Stimulated activated naive CD8-positive, alpha-beta T cell treated with anti-CD3 and anti-CD28 coated beads, Interleukin-15, amount 100 ng/mL, for 72 hours (primary cell): ENCODE results near the gene LDLRAD4.
A peak's percentile ranks its signal among the peaks of the same experiment; 100 is the strongest.

Experiments
- ATAC-seq: fragments of 150-1000 bp; cut with Tn5 transposase; 2 replicates; pipeline ENCODE4 v1.10.0; 2021; ENCODE audit warnings: mild to moderate bottlenecking, moderate library complexity
- DNase-seq, 2 donors: peaks; one replicate each; pipeline ENCODE4 v3.0.0; 2021 to 2022
- H3K27ac Mint-ChIP-seq, 2 donors: one replicate each; pipeline ENCODE4 v1.8.0; 2022; ENCODE audit warnings: mild to moderate bottlenecking in 2 of 2, mixed read lengths in 2 of 2, moderate library complexity in 2 of 2
- H3K27me3 Mint-ChIP-seq: one replicate; pipeline ENCODE4 v1.8.0; 2022; ENCODE audit warnings: mixed read lengths
- H3K4me1 Mint-ChIP-seq: one replicate; pipeline ENCODE4 v1.8.0; 2022; ENCODE audit warnings: mild to moderate bottlenecking, mixed read lengths
- H3K4me3 Mint-ChIP-seq, 2 donors: one replicate each; pipeline ENCODE4 v1.8.0; 2022; ENCODE audit warnings: mild to moderate bottlenecking in 2 of 2, mixed read lengths in 2 of 2, moderate library complexity in 1 of 2
- H3K9me3 Mint-ChIP-seq, 2 donors: one replicate each; pipeline ENCODE4 v1.8.0; 2022; ENCODE audit warnings: mixed read lengths in 2 of 2

Gene LDLRAD4

DNA sequence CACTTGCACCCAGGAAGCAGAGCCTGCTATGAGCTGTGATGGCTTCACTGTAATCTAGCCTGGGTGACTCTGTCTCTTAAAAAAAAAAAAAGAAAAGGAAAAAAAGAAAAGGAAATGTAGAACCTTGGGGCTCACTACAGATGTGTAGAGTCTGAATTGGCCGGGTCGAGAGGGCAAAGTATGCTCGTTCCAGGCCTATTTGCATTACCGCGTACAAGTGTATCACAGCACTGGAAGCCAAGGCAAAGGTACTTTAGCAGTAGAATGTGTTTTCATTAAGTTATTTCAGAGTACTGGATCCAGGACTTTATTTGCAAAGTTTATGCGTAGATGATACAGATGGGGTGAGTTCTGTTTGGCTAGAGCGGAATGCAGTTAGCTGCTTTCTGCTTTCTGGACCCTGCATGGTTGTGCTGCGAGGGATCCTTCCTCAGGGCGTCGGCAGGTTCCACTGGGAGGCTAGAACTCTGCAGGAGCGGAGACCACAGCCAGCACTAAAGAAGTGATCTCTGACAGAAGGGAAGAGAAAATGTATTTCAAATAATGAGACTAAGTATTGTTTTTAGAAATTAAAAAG, 51.8 kb downstream of the LDLRAD4 start:
- no peak overlapping the region for H3K27ac Mint-ChIP-seq
- ATAC-seq, result no peak
- no peaks in the 10 kb centered on the region for H3K27me3 Mint-ChIP-seq
- H3K4me1 Mint-ChIP-seq, result peaks cover 87% of the 10 kb centered on the region
- no peak for DNase-seq
- H3K9me3 Mint-ChIP-seq, result no peaks in the 10 kb centered on the region
- H3K4me3 Mint-ChIP-seq, result no peak overlapping the region

DNA sequence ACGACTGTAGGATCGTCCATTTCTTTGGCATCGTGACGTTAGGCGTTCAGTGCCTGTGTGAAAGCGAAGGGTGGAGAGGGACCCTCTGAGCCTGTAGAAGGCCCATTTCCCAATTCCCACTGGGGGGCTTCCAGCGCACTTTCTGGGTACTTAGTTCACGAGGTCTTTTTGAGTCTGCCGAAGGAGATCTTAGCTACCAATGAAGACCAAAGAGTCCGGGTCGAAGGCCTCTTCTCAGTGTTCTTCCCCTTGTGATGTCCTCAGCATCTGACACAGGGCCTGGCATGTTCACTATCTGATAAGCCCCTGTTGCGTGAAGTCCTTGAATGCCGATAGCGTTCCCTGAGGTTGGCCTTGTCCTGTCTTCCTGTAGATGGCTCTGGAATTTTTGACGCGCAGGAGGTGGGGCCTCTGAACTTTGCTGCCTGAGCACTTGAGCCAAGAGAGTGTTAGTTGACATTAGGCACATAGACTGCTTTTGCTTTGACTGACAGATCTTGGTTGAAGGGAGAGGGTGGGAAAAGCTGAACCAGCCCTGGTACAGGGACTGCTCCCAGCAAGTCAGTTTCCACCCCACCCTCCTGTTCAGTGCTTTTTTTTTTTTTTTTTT, 52.8 kb downstream of the LDLRAD4 start:
- Mint-ChIP-seq H3K27me3 (no peaks in the 10 kb centered on the region), H3K4me3 (no peak overlapping the region), H3K4me1 (peaks cover 87% of the 10 kb centered on the region), H3K27ac (no peak overlapping the region), H3K9me3 (no peaks in the 10 kb centered on the region)
- ATAC-seq, result no peak
- DNase-seq, result peak in 1 of 2 donors; percentile 2

DNA sequence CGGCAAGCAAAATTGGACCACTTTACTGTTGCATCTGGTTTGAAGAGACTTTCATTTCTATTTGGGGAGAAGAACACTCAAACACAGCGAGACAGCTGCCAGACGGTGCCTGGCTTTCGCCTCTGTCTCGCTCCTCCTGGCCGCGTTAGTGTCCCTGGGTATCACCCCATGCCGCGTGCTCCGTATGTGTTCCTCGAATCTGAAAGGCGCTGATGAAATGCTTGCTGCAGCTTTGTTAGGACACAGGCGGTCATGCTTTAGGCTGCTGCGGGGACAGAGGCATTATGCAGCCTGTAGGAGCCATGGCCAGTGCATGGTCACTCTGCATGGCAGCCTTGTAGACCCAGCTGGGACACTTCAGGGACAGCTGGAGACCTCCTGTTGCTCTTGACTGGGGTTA, 53.9 kb downstream of the LDLRAD4 start:
- Mint-ChIP-seq H3K9me3 (no peaks in the 10 kb centered on the region), H3K27ac (no peak overlapping the region), H3K4me1 (peaks cover 87% of the 10 kb centered on the region), H3K27me3 (no peaks in the 10 kb centered on the region), H3K4me3 (peak overlapping the region in 1 of 2 donors; percentile 20)
- no peak for DNase-seq
- no peak for ATAC-seq

DNA sequence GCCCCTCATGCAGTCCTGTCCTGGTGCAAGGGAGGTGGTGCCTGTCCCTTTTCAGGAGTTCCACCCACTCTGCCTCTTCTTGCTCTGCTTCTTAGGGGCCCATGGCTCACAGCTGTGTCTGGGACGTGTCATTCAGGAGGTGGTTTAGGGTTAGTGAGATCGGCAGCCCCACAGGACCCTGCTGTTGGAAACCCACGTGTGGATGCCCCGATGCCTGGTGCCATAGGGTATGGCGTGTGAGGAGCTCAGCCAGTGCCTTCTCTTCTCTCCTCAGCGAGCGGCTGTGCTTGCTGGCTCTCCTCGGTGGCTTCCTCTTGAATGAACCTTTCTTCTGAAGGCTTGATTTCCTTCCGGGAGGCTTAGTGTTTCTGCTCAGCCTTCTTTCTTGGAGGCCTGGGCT, 55.2 kb downstream of the LDLRAD4 start:
- H3K4me3 Mint-ChIP-seq, result peak overlapping the region; percentile 71 to 84
- no peaks in the 10 kb centered on the region for H3K27me3 Mint-ChIP-seq
- H3K27ac Mint-ChIP-seq, result peak overlapping the region; percentile 75 to 81
- DNase-seq, result peak in 1 of 2 donors; percentile 31
- peaks cover 87% of the 10 kb centered on the region for H3K4me1 Mint-ChIP-seq
- peak; percentile 59 for ATAC-seq
- peaks cover 0 to 6% of the 10 kb centered on the region in 2 donors for H3K9me3 Mint-ChIP-seq

DNA sequence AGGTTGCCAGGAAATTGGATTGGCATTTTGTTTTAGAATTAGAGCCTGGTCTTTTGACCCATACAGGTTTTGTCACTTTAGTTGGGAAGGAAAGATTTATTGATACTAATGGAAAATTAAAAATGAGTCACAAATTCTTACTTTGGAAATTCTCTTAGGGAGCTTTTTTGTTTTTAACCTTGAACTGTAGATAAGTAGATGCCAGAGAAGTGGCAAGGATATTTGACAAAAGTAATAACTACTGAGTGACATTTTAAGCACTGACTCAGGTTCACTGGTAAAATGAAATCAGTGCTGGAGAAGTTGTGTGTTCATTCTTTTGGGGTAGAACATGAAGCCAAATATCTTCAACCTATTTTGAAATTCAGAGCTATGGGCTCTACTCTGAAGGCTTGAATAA, 56.5 kb downstream of the LDLRAD4 start:
- Mint-ChIP-seq H3K4me3 (peak overlapping the region in 1 of 2 donors; percentile 3), H3K9me3 (peaks cover 0 to 8% of the 10 kb centered on the region in 2 donors), H3K4me1 (peaks cover 87% of the 10 kb centered on the region), H3K27ac (no peak overlapping the region), H3K27me3 (no peaks in the 10 kb centered on the region)
- no peak for ATAC-seq
- DNase-seq, result no peak

DNA sequence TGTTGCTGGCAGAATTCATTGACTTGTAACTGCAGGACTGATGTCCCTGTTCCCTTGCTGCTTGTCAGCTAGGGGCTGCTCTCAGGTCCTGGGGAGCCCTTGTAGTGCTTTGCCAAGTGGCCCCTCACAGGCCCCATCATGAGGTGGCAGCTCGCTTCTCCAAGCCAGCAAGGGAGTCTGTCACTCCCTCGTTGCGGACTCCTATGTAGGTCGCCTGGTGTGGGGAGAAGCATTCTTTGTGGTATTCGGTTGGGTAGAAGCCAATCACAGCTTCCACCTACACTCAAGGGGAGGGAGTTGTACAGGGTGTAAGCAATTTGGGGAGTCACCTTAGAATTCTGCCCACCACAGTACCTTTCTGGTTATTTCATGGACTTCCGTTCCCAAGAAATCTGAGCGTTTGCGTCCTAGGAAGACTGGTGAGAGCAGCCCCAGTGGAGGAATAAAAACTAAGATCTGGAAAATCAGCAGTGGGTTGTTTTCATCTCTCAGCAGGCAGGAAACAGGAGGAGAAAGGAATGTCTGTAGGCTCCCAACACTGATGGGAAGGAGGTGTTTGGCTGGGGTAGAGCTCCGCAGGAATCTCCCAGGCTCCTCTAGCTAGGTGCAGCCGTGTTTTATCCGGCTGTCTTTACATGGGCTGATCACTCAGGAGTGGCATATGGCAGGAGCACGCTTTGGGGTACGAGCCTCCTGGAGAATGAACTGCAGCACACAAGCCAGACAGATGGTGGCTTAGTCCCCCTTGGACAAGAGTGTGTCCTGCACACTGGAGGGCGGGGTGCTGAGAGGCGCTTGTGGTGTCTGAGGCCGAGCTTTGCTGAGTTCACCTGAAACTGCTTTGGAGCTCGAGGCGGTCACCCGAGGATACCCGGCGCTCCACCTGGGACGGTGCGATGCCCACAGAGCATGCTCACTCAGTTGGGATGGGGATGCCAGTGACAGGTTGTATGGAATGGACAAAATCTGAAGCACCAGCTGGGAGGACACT, 58.3 kb downstream of the LDLRAD4 start:
- Mint-ChIP-seq H3K4me1 (peaks cover 99% of the 10 kb centered on the region), H3K27ac (peak overlapping the region; percentile 5 to 17), H3K4me3 (peak overlapping the region; percentile 61 to 65), H3K27me3 (no peaks in the 10 kb centered on the region), H3K9me3 (peaks cover under 1 to 10% of the 10 kb centered on the region in 2 donors)
- ATAC-seq, result peak; percentile 68
- peak in 1 of 2 donors; percentile 43 for DNase-seq

DNA sequence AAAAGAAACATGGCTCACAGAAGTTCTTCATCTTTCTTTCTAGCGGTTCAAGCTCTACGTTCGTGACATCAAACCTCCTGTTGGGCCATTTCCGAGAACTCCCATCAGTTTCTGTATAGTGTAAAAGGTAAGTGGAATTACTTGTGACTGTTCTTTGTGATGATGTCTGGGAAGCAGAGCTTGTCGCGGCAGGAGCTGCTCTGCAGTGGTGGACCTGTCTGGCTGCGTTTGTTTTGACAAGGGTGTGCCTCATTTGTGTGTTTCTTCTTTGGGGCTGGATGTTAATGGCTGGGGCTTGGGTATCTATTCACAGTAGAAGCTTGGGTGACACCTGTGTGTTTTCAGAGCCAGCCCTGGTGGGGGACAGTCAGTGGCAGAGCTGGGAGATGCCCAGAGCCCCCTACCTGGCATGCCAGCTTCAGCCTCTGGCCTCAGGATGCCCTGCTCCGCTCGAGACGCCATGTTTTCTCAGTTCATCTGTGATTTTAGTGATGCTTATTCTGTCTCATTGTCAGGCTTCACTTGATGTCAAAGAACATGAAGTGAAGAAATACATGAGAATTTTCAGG, 59.6 kb downstream of the LDLRAD4 start:
- peaks cover 5 to 13% of the 10 kb centered on the region in 2 donors for H3K9me3 Mint-ChIP-seq
- DNase-seq (no peak), ATAC-seq (no peak)
- peaks cover 100% of the 10 kb centered on the region for H3K4me1 Mint-ChIP-seq
- peak overlapping the region; percentile 76 to 80 for H3K4me3 Mint-ChIP-seq
- peak overlapping the region; percentile 84 to 94 for H3K27ac Mint-ChIP-seq
- H3K27me3 Mint-ChIP-seq, result no peaks in the 10 kb centered on the region

DNA sequence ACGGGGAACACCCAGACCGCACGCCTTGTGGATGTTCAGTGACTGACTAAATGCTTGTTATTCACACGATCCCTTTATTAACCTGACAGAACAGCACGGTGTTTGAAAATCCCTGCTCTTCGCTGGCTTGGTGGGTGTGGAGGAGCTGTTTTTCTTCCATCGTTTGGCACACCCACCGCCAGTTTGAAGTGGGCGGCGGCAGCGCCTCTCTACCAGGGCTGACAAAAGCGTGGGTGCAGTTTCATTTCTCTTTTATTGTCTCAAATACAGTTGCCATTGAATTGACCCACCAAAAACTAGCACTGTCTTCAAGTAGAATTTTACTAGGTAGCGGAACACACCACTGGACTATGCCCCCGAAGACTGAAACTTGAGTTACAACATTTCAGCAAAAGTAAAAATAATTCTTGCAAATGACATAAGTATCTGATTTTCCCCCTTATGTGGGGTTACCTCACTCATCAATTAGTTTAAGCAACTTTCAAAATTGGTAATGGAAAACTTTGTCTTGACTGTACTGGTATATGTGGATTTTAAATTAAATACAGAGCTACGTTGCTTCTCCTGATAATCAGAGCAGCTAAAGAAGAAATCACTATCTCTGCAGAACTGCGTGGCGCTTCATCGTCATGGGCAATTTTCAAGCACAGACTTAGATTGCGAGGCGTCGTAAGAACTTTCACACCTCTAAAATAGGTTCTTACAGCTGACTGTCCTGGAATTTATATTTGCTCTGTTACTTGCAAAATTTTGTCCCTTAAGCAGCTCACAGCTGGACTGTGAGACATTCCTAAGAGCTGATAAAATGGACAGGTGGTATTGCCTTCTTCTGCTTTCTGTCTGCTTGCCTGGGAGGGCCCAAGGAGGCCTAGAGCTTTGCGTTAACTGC, 60.9 kb downstream of the LDLRAD4 start:
- Mint-ChIP-seq H3K27me3 (no peaks in the 10 kb centered on the region), H3K9me3 (peaks cover 5 to 13% of the 10 kb centered on the region in 2 donors), H3K4me3 (peak overlapping the region; percentile 76 to 80), H3K4me1 (peaks cover 100% of the 10 kb centered on the region), H3K27ac (peak overlapping the region; percentile 87)
- ATAC-seq, result peak; percentile 73
- DNase-seq, result peak; percentile 39 to 68

DNA sequence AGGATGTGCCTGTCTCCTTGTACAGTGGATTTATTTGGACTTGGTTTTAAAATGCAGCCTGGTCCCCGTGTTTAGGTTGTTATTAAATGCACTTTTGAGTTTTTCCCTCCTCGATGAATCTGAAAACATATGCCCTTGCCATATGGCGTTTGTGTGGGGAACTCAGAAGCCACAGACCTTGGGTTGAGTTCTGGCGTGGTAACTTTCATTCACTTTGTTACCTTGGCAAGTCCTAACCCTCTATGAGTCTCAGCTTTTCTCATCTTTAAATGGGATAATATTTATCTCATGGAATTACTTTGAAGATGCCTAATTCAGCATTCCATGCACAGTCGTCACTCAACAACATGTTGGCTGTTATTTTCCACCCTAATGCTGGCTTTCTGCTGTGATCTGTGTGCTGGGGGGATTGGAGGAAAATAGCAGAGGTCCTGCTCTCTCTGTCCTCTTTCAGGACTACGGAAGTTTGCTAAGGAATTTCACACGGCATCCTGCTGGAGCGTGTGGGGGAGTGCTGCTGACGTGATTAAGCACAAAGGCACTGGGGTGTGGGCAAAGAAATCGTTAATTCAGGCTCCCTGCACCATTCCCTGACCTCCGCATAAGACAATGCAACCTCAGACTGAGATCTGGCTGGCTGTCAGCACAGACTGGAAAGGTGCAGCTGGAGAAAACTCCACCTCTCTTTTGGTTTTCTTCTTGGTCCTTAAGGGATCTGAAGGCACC, 61.7 kb downstream of the LDLRAD4 start:
- Mint-ChIP-seq H3K27ac (peak overlapping the region in 1 of 2 donors; percentile 87), H3K27me3 (no peaks in the 10 kb centered on the region), H3K9me3 (peaks cover 5 to 13% of the 10 kb centered on the region in 2 donors), H3K4me3 (peak overlapping the region; percentile 76 to 80), H3K4me1 (peaks cover 100% of the 10 kb centered on the region)
- no peak for ATAC-seq
- DNase-seq, result no peak

DNA sequence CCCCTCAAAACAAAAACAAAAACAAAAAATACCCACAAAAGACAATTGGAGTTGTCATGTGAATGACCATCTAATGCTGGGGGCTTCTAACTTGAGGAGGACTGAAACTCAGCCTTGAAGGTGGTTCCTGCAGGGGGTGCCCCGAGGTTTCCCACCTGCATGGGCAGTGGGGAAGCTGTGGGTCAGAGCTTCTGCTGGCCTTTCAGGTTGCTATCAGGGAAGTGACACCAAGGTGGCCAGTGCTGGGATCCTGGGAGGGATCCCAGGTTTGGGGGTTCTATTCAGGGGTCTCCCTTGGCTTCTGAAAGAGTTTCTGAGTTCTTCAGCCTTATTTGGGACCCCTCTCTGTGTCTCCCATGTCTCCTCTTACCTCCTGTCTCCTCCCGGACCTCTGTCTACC, 62.8 kb downstream of the LDLRAD4 start:
- Mint-ChIP-seq H3K9me3 (peaks cover 5 to 13% of the 10 kb centered on the region in 2 donors), H3K4me3 (no peak overlapping the region), H3K27me3 (no peaks in the 10 kb centered on the region), H3K4me1 (peaks cover 91% of the 10 kb centered on the region), H3K27ac (no peak overlapping the region)
- ATAC-seq, result no peak
- DNase-seq, result no peak

DNA sequence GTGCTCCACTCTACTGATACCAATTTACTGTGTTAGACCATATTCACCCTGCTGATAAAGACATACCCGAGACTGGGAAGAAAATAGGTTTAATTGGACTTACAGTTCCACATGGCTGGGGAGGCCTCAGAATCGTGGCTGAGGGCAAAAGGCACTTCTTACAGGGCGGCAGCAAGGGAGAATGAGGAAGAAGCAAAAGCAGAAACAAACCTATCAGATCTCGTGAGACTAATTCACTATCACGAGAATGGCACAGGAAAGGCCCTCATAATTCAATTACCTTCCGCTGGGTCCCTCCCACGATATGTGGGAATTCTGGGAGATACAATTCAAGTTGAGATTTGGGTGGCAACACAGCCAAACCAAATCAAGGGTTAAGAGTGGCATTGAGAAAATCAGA, 65.2 kb downstream of the LDLRAD4 start:
- no peak for ATAC-seq
- Mint-ChIP-seq H3K4me3 (peak overlapping the region in 1 of 2 donors; percentile 17), H3K27ac (no peak overlapping the region), H3K4me1 (peaks cover 75% of the 10 kb centered on the region), H3K27me3 (no peaks in the 10 kb centered on the region), H3K9me3 (peaks cover 5 to 8% of the 10 kb centered on the region in 2 donors)
- no peak for DNase-seq

DNA sequence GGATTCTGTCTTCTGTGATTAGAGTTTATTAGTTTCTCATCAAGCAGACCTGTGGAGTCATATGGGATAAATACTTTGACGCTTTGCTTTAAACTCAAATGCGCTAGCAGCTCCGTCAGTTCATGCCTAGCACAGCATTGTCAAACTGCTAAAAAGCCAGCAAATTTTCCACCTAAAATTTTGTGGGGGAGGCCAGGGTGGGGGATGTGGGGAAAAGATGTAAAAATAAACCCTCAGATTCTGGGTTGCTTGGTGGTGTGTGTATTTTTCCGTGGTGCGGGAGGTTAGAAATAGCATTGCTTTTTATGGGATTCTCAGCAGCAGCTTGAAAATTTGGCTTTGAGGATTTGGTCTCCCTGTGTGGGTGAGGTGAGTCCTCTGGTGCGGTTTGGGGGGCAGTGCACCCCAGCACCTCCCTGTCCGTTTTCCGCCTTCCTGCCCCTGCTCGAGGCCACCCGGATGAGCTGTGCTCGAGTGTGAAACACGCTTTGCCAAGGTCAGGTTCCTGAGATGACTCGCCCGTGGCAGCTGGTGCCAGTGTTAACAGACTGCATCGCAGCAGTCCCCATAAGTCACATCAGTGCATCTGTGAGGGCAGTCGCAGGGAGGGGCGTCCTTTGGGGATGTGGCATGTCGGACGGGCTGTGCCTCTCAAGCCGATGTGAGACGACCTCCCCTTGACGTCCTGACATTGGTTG, 65.9 kb downstream of the LDLRAD4 start:
- peak overlapping the region; percentile 44 to 49 for H3K4me3 Mint-ChIP-seq
- H3K9me3 Mint-ChIP-seq, result peaks cover 5% of the 10 kb centered on the region in 2 donors
- peak in 1 of 2 donors; percentile 39 for DNase-seq
- H3K4me1 Mint-ChIP-seq, result peaks cover 74% of the 10 kb centered on the region
- no peaks in the 10 kb centered on the region for H3K27me3 Mint-ChIP-seq
- H3K27ac Mint-ChIP-seq, result no peak overlapping the region
- peak; percentile 52 for ATAC-seq

DNA sequence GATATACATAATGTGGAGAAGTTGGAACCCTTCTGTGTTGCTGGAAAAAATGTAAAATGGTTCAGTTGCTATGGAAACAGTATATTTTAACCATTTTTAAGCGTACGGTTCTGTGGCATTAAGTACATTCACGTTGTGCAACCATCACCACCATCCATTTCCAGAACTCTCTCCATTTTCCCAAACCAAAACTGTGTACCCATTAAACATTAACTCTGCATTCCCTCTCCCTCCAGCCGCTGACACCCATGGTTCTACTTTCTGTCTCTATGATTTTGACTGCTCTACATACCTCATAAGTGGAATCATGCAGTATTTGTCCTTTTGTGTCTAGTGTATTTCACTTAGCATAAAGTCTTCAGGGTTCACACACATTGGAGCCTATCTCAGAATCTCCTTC, 67.3 kb downstream of the LDLRAD4 start:
- Mint-ChIP-seq H3K4me1 (peaks cover 74% of the 10 kb centered on the region), H3K9me3 (peaks cover 5% of the 10 kb centered on the region in 2 donors), H3K27me3 (no peaks in the 10 kb centered on the region), H3K4me3 (no peak overlapping the region), H3K27ac (no peak overlapping the region)
- ATAC-seq (no peak), DNase-seq (no peak)
